Endothelial cell of umbilical vein (primary cell): ENCODE results near the gene FAS. TPM values are rescaled to one million over a fixed set of nuclear protein-coding genes. Genes with fewer than 3 reads are reported as not detected.

Experiments
- BruUV-seq: library from RNA; stranded (reverse); fragments of 400-500 nt; replicated peaks from 2 replicates; lab custom pipeline; 2021; lab: Mats Ljungman, UMichigan
- CTCF ChIA-PET: fragments of 300-600, 350-600 bp; sonication (Branson Sonifier 250); formaldehyde crosslinking; loops from one replicate; lab custom pipeline; 2021; ENCODE audit warnings: antibody characterized with exemption, inconsistent platforms; lab: Charles Lee
- POLR2A ChIA-PET: fragments of 300-600, 350-600 bp; sonication (Branson Sonifier 250); formaldehyde crosslinking; loops from one replicate; lab custom pipeline; 2021; ENCODE audit warnings: antibody characterized with exemption, inconsistent platforms; lab: Charles Lee
- DNase-seq: peaks from one replicate; pipeline ENCODE4 v3.0.0-alpha.2; 2011; ENCODE audit warnings: low read depth, low spot score
- FAIRE-seq: peaks from 2 replicates; lab custom pipeline; 2011; peaks lifted over from hg19 to GRCh38; lab: Jason Lieb, UNC
- H2AFZ ChIP-seq: 2 replicates; pipeline ENCODE4 v1.6.0; 2012; ENCODE audit warnings: low read depth, low read length, control low read depth, inconsistent platforms
- H3K27ac ChIP-seq: 2 replicates; pipeline ENCODE4 v1.5.1; 2011; ENCODE audit warnings: low read depth, mild to moderate bottlenecking, control low read depth, low read length, moderate library complexity; ENCODE audit not compliant: insufficient read depth
- H3K27me3 ChIP-seq, 2 experiments: 2 replicates each; pipeline versions ENCODE4 v1.6.0 to v1.6.1; 2011; ENCODE audit warnings: low read length in 2 of 2, mixed read lengths in 1 of 2; ENCODE audit not compliant: control insufficient read depth in 2 of 2, insufficient read depth in 2 of 2
- H3K36me3 ChIP-seq, 2 experiments: 2 replicates in 1 of 2; 3 replicates in 1 of 2; pipeline ENCODE4 v1.5.1; 2011; ENCODE audit warnings: low read length in 2 of 2, mild to moderate bottlenecking in 1 of 2, moderate library complexity in 1 of 2; ENCODE audit not compliant: control insufficient read depth in 2 of 2, insufficient read depth in 2 of 2; ENCODE audit errors: extremely low read depth in 1 of 2
- H3K4me1 ChIP-seq: 3 replicates; pipeline ENCODE4 v1.5.1; 2011; ENCODE audit warnings: mild to moderate bottlenecking, low read length; ENCODE audit not compliant: control insufficient read depth, insufficient read depth; ENCODE audit errors: extremely low read depth
- H3K4me2 ChIP-seq: 2 replicates; pipeline ENCODE4 v1.6.1; 2011; ENCODE audit warnings: low read length, control low read depth, mixed read lengths; ENCODE audit not compliant: insufficient read depth
- H3K4me3 ChIP-seq, 3 experiments: fragments of 200-600 bp in 1 of 3; sonication (generic), shearing (Covaris generic) in 1 of 3; replicated peaks in 1 of 3; 2 replicates each; pipeline ENCODE4 v1.5.1; 2011 to 2016; ENCODE audit warnings: control low read depth in 3 of 3, low read length in 3 of 3, mild to moderate bottlenecking in 2 of 3, inconsistent platforms in 1 of 3, low read depth in 1 of 3, moderate library complexity in 1 of 3; ENCODE audit not compliant: insufficient read depth in 1 of 3
- H3K79me2 ChIP-seq: 2 replicates; pipeline ENCODE4 v1.6.0; 2012; ENCODE audit warnings: low read length, inconsistent platforms; ENCODE audit not compliant: control insufficient read depth, insufficient read depth
- H3K9ac ChIP-seq: replicated peaks from 2 replicates; pipeline ENCODE3; 2011; ENCODE audit warnings: low read length, control low read depth; ENCODE audit not compliant: insufficient read depth; ENCODE audit errors: extremely low read depth
- H3K9me1 ChIP-seq: replicated peaks from 3 replicates; pipeline ENCODE4 v1.6.0; 2011; ENCODE audit warnings: mild to moderate bottlenecking, low read length; ENCODE audit not compliant: control insufficient read depth, insufficient read depth; ENCODE audit errors: extremely low read depth
- H3K9me3 ChIP-seq: replicated peaks from 2 replicates; pipeline ENCODE4 v1.5.1; 2012; ENCODE audit warnings: low read length, inconsistent platforms; ENCODE audit not compliant: control insufficient read depth, insufficient read depth
- H4K20me1 ChIP-seq: replicated peaks from 2 replicates; pipeline ENCODE3; 2011; ENCODE audit warnings: mild to moderate bottlenecking, low read length; ENCODE audit not compliant: control insufficient read depth, insufficient read depth; ENCODE audit errors: extremely low read depth
- CTCF ChIP-seq, 2 donors: IDR thresholded peaks; 1 replicate in 1 of 2; 2 replicates in 1 of 2; pipeline ENCODE4 v1.5.1; 2011; ENCODE audit warnings: low read length in 2 of 2, mild to moderate bottlenecking in 2 of 2, moderate library complexity in 2 of 2, control low read depth in 1 of 2, inconsistent platforms in 1 of 2, low read depth in 1 of 2; ENCODE audit not compliant: insufficient read depth in 1 of 2; ENCODE audit errors: extremely low read depth in 1 of 2
- EZH2 ChIP-seq: IDR thresholded peaks from 2 replicates; pipeline ENCODE4 v1.6.1; 2012; ENCODE audit warnings: borderline replicate concordance, low read depth, mild to moderate bottlenecking, moderate library complexity, low read length, inconsistent platforms; ENCODE audit not compliant: severe bottlenecking
- JUN ChIP-seq: IDR thresholded peaks from 2 replicates; pipeline ENCODE4 v1.6.1; 2011; ENCODE audit warnings: borderline replicate concordance, low read depth; ENCODE audit not compliant: insufficient read length, insufficient read depth
- MAX ChIP-seq: IDR thresholded peaks from 2 replicates; pipeline ENCODE4 v1.6.1; 2011; ENCODE audit not compliant: insufficient read depth, insufficient read length
- POLR2A ChIP-seq: IDR thresholded peaks from 2 replicates; pipeline ENCODE4 v1.6.1; 2012; ENCODE audit warnings: low read depth, mild to moderate bottlenecking, control low read depth, low read length
- dilution Hi-C: fragments of 300-500 bp; cut with MboI; formaldehyde crosslinking; loops from one replicate; pipeline ENCODE4 v1.15.0; 2019; ENCODE audit warnings: low sequenced_read_pairs; ENCODE audit not compliant: extremely low pct_ligation_motif_present
- intact Hi-C: fragments of 100-400 bp; cut with micrococcal nuclease; formaldehyde crosslinking; loops from one replicate; pipeline ENCODE4 v1.10.0; 2022
- polyA plus RNA-seq, 4 experiments: library from polyadenylated mRNA; depleted of rRNA in 3 of 4; stranded (reverse) in 3 of 4; unstranded in 1 of 4; fragments of >200 nt; gene quantifications; 2 replicates each; pipeline versions ENCODE4 v1.2.1 to v1.2.3, GENCODE V29; 2011 to 2012; ENCODE audit warnings: missing spikeins in 1 of 4
- total RNA-seq: library from RNA; stranded (reverse); gene quantifications from 2 replicates; pipeline ENCODE4 v1.2.3, GENCODE V29; 2021

The FAS gene
- total and polyA plus RNA-seq, 2 donors (not counting 3 experiments of a cell fraction or from before 2014, with no cell fraction given), result 2.0 to 6.1 TPM

- FAIRE-seq, result no peak
Measured at GRCh38 chr10:89063465-89063864, 72.9 kb downstream of the FAS start.

More at GRCh38 chr10:89063465-89063864, 72.9 kb downstream of the FAS start:
- Histone ChIP-seq H3K9ac (no peak overlapping the region), H3K4me1 (no peaks in the 10 kb centered on the region), H3K4me2 (no peak overlapping the region), H4K20me1 (no peaks in the 10 kb centered on the region), H2AFZ (no peak overlapping the region), H3K27me3 (no peaks in the 10 kb centered on the region), H3K9me3 (no peaks in the 10 kb centered on the region), H3K4me3 (no peak overlapping the region), H3K79me2 (no peaks in the 10 kb centered on the region), H3K27ac (no peak overlapping the region), H3K36me3 (no peaks in the 10 kb centered on the region), H3K9me1 (no peaks in the 10 kb centered on the region)
- POLR2A ChIA-PET, result interaction anchor here (0.8 kb wide), 1 partner anchor 144 kb away, joined by 3 read pairs; no protein-coding TSS in a partner anchor
- intact Hi-C loops (no loop called here), dilution Hi-C loops (no loop called here)
- no peak for DNase-seq
- CTCF ChIA-PET, result interaction anchor here (0.9 to 1.3 kb wide), 4 partner anchors 11 to 253 kb away, joined by 3 to 4 read pairs (median 3); partner anchors contain the start of gene FAS
- BruUV-seq, result no TSS peak
- TF ChIP-seq CTCF (IDR thresholded peaks at IDR 0.05; ENCODE audit: extremely low read depth in 1 of 2, insufficient read depth in 1 of 2, low read depth in 1 of 2, low read length in 2 of 2), result no peak
- TF ChIP-seq MAX, result no peak
- TF ChIP-seq EZH2, result no peak
- TF ChIP-seq POLR2A, result no peak
- no peak for TF ChIP-seq JUN
